Liver (tissue), 10 donors: ENCODE results near the gene PCBP4. TPM values are rescaled to one million over a fixed set of nuclear protein-coding genes. Genes with fewer than 3 reads are reported as not detected.

ENCODE experiments used
- DNase-seq: peaks from one replicate; pipeline ENCODE4 v3.0.0-alpha.2; 2017; ENCODE audit warnings: low spot score
- H3K27ac ChIP-seq, 2 donors: one replicate each; pipeline ENCODE4 v1.7.0; 2013; ENCODE audit warnings: inconsistent platforms in 2 of 2, low read length in 2 of 2, control low read depth in 1 of 2, low read depth in 1 of 2, mild to moderate bottlenecking in 1 of 2
- H3K27me3 ChIP-seq, 4 donors: one replicate each; pipeline versions ENCODE4 v1.6.1 to v1.7.0; 2013; ENCODE audit warnings: low read length in 3 of 4, inconsistent platforms in 1 of 4, mild to moderate bottlenecking in 1 of 4, moderate library complexity in 1 of 4; ENCODE audit not compliant: control insufficient read depth in 4 of 4, insufficient read depth in 4 of 4
- H3K36me3 ChIP-seq, 4 donors: one replicate each; pipeline versions ENCODE4 v1.6.1 to v1.7.0; 2013; ENCODE audit warnings: low read length in 3 of 4, mild to moderate bottlenecking in 3 of 4, low read depth in 1 of 4, moderate library complexity in 1 of 4; ENCODE audit not compliant: control insufficient read depth in 4 of 4, insufficient read depth in 3 of 4
- H3K4me1 ChIP-seq, 4 donors: one replicate each; pipeline versions ENCODE4 v1.6.1 to v1.7.0; 2013; ENCODE audit warnings: low read length in 3 of 4, mild to moderate bottlenecking in 3 of 4, moderate library complexity in 1 of 4; ENCODE audit not compliant: control insufficient read depth in 4 of 4, insufficient read depth in 4 of 4
- H3K4me3 ChIP-seq, 3 donors: one replicate each; pipeline versions ENCODE4 v1.6.1 to v1.7.0; 2013; ENCODE audit warnings: low read length in 3 of 3, control low read depth in 1 of 3, low read depth in 1 of 3, mild to moderate bottlenecking in 1 of 3
- H3K9ac ChIP-seq, 2 donors: one replicate each; pipeline ENCODE4 v1.7.0; 2013; ENCODE audit warnings: low read length in 2 of 2, mild to moderate bottlenecking in 2 of 2, moderate library complexity in 2 of 2, control low read depth in 1 of 2, low read depth in 1 of 2
- H3K9me3 ChIP-seq, 4 donors: one replicate each; pipeline versions ENCODE4 v1.6.1 to v1.7.0; 2013; ENCODE audit warnings: low read length in 3 of 4; ENCODE audit not compliant: control insufficient read depth in 4 of 4
- EGR1 ChIP-seq, 2 donors: IDR thresholded peaks; 2 replicates each; pipeline ENCODE4 v1.6.1; 2016 to 2018; ENCODE audit warnings: antibody characterized with exemption in 2 of 2, low read depth in 2 of 2
- FOXA2 ChIP-seq: IDR thresholded peaks from 2 replicates; pipeline ENCODE4 v1.6.1; 2016; ENCODE audit warnings: antibody characterized with exemption
- HNF4A ChIP-seq, 2 donors: conservative IDR thresholded peaks; 2 replicates each; pipeline ENCODE4 v1.6.1; 2016; ENCODE audit warnings: antibody characterized with exemption in 2 of 2, mild to moderate bottlenecking in 2 of 2
- JUND ChIP-seq, 2 donors: IDR thresholded peaks; 2 replicates each; pipeline ENCODE4 v1.6.1; 2016; ENCODE audit warnings: antibody characterized with exemption in 2 of 2
- NR2F2 ChIP-seq: IDR thresholded peaks from 2 replicates; pipeline ENCODE4 v1.6.1; 2016; ENCODE audit warnings: antibody characterized with exemption
- RAD21 ChIP-seq, 2 donors: IDR thresholded peaks; 2 replicates each; pipeline ENCODE4 v1.6.1; 2016; ENCODE audit warnings: antibody characterized with exemption in 2 of 2, mild to moderate bottlenecking in 2 of 2
- SP1 ChIP-seq: IDR thresholded peaks from 2 replicates; pipeline ENCODE4 v1.6.1; 2018; ENCODE audit warnings: antibody characterized with exemption, mild to moderate bottlenecking
- TAF1 ChIP-seq: conservative IDR thresholded peaks from 2 replicates; pipeline ENCODE4 v1.6.1; 2016; ENCODE audit warnings: antibody characterized with exemption, mild to moderate bottlenecking
- YY1 ChIP-seq: IDR thresholded peaks from 2 replicates; pipeline ENCODE4 v1.6.1; 2016; ENCODE audit warnings: antibody characterized with exemption, mild to moderate bottlenecking
- whole genome bisulfite sequencing: extraction: QIAGEN DNeasy Blood & Tissue Kit; methylation state at CpG from one replicate; pipeline ENCODE4 v1.1.7; 2013; 5-methylcytosine and 5-hydroxymethylcytosine counted together
- polyA plus RNA-seq, 2 donors: library from polyadenylated mRNA; stranded (reverse) in 1 of 2; unstranded in 1 of 2; fragments of 200-250 nt in 1 of 2; fragments of >200 nt in 1 of 2; fragmentation: Nextera tagmentation in 1 of 2; extraction: Ambion mirVana in 1 of 2; gene quantifications; one replicate each; pipeline versions ENCODE4 v1.2.1 to v1.2.3, GENCODE V29; 2013 to 2015
- small RNA-seq: library from RNA; depleted of rRNA; stranded (forward); fragments of <200 nt; gene quantifications from one replicate; pipeline ENCODE3, GENCODE V24; 2014
- total RNA-seq, 2 donors: library from RNA; depleted of rRNA; stranded (reverse); fragments of >200 nt; gene quantifications; one replicate each; pipeline ENCODE4 v1.2.3, GENCODE V29; 2014
- TF ChIP-seq, protein P1 (sequence below): fragments of 150-350 bp; IDR thresholded peaks from 2 replicates; pipeline ENCODE4 v1.5.1; 2017; ENCODE audit warnings: improper control_type of control experiment, low read depth, low read length; ENCODE audit not compliant: missing input control
- TF ChIP-seq, protein P2 (sequence below): IDR thresholded peaks from 2 replicates; pipeline ENCODE4 v1.6.1; 2016; ENCODE audit warnings: antibody characterized with exemption
- donor health status: healthy.
- donor health status: healthy.
- donor health status: healthy.
- donor health status: healthy.
- donor health status: healthy.

Gene PCBP4
- total and polyA plus RNA-seq, 4 donors: 2.7 to 7.9 (median 4.5) TPM

DNA sequence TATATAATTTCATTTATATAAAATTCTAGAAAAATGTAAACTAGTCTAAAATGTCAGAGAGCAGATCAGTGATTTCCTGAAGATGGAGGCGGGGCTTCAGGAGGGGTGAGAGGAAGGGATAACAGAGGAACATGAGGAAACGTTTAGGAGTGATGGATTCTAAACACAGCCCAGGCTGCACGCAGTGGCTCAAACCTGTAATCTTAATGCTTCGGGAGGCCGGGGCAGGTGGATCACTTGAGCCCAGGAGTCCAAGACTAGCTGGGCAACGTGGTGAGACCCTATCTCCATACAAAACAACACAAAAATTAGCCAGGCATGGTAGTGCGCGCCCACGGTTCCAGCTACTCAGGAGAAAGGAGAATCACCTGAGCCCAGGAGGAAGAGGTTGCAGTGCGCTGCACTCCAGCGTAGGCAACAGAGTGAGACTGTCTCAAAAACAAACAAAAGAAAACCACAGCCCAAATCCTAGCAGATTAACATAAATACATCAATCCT, 46.1 kb downstream of the PCBP4 start:
- Histone ChIP-seq H3K9ac (no peak overlapping the region), H3K27ac (no peak overlapping the region), H3K36me3 (no peaks in the 10 kb centered on the region), H3K27me3 (no peaks in the 10 kb centered on the region), H3K9me3 (no peaks in the 10 kb centered on the region), H3K4me3 (no peak overlapping the region), H3K4me1 (no peaks in the 10 kb centered on the region)
- 80% methylated on average over 11 of the region's 11 CpGs for WGBS
- TF ChIP-seq, protein P1, sequence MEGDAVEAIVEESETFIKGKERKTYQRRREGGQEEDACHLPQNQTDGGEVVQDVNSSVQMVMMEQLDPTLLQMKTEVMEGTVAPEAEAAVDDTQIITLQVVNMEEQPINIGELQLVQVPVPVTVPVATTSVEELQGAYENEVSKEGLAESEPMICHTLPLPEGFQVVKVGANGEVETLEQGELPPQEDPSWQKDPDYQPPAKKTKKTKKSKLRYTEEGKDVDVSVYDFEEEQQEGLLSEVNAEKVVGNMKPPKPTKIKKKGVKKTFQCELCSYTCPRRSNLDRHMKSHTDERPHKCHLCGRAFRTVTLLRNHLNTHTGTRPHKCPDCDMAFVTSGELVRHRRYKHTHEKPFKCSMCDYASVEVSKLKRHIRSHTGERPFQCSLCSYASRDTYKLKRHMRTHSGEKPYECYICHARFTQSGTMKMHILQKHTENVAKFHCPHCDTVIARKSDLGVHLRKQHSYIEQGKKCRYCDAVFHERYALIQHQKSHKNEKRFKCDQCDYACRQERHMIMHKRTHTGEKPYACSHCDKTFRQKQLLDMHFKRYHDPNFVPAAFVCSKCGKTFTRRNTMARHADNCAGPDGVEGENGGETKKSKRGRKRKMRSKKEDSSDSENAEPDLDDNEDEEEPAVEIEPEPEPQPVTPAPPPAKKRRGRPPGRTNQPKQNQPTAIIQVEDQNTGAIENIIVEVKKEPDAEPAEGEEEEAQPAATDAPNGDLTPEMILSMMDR: no peak
- no peak for TF ChIP-seq YY1
- no peak for TF ChIP-seq EGR1 (IDR thresholded peaks at IDR 0.05; ENCODE audit: low read depth in 2 of 2)
- TF ChIP-seq NR2F2: no peak
- TF ChIP-seq TAF1: no peak
- DNase-seq: no peak

DNA sequence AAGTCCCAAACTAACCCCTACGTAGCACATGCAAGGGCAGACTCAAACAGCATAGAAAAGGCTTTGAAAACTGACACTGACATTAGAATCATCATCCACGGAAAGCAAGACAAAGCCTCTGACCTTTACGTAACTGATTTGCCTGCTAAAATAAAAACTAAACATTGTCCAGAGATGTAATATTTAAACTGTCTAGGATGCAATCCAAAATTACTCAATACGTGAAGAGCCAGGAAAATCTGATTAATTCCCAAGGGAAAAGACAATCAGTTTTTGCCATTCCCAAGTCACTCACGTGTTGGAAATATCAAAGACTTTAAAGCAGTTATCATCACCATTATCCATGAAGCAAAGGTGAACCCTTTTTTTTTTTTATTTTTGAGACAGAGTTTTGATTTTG, 50.8 kb downstream of the PCBP4 start:
- no peak for DNase-seq
- WGBS: 33% methylated on average over 5 of the region's 5 CpGs
- Histone ChIP-seq H3K9me3 (no peaks in the 10 kb centered on the region), H3K9ac (no peak overlapping the region), H3K27ac (no peak overlapping the region), H3K4me1 (no peaks in the 10 kb centered on the region), H3K36me3 (no peaks in the 10 kb centered on the region), H3K27me3 (no peaks in the 10 kb centered on the region), H3K4me3 (no peak overlapping the region)
- TF ChIP-seq JUND (IDR thresholded peaks at IDR 0.05): peak in 1 of 2 donors; percentile 64
- TF ChIP-seq RAD21 (IDR thresholded peaks at IDR 0.05): no peak
- TF ChIP-seq HNF4A (conservative IDR thresholded peaks at IDR 0.05): peak in 1 of 2 donors; percentile 24

GRCh38 chr3:51908026-51908425, 59.2 kb downstream of the PCBP4 start:
- Histone ChIP-seq H3K27ac (no peak overlapping the region), H3K36me3 (no peaks in the 10 kb centered on the region), H3K4me3 (no peak overlapping the region), H3K9ac (no peak overlapping the region), H3K4me1 (no peaks in the 10 kb centered on the region), H3K27me3 (no peaks in the 10 kb centered on the region), H3K9me3 (no peaks in the 10 kb centered on the region)
- DNase-seq: no peak
- 77% methylated on average over 4 of the region's 4 CpGs for WGBS
- TF ChIP-seq FOXA2 (no peak), SP1 (no peak), JUND (IDR thresholded peaks at IDR 0.05) (no peak), EGR1 (IDR thresholded peaks at IDR 0.05; ENCODE audit: low read depth in 2 of 2) (no peak)
- TF ChIP-seq, protein P1: no peak
- TF ChIP-seq, protein P2, sequence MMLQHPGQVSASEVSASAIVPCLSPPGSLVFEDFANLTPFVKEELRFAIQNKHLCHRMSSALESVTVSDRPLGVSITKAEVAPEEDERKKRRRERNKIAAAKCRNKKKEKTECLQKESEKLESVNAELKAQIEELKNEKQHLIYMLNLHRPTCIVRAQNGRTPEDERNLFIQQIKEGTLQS: no peak

Small RNA genes lying within 50 kb of the gene (small RNA-seq; reads per million reads assigned to genes)
- not detected for gene AC115284.1

Other genes starting within 250 kb of the PCBP4 start
- gene IQCF6, start 188.2 kb downstream of the PCBP4 start, total RNA-seq: not detected
- gene IQCF6, start 188.2 kb downstream of the PCBP4 start, polyA plus RNA-seq: not detected
- gene IQCF2, start 105.8 kb downstream of the PCBP4 start, total RNA-seq: not detected
- not detected for gene IQCF2, start 105.8 kb downstream of the PCBP4 start, polyA plus RNA-seq
- gene IQCF5, start 91.9 kb downstream of the PCBP4 start, total RNA-seq: not detected
- gene IQCF5, start 91.9 kb downstream of the PCBP4 start, polyA plus RNA-seq: not detected
- gene IQCF1, start 64.1 kb downstream of the PCBP4 start, total RNA-seq: not detected
- gene IQCF1, start 64.1 kb downstream of the PCBP4 start, polyA plus RNA-seq: not detected
- gene RRP9, start 25.6 kb downstream of the PCBP4 start, total RNA-seq: 1 to 10 TPM; 6.5 to 8.3 TPM
- gene RRP9, start 25.6 kb downstream of the PCBP4 start, polyA plus RNA-seq: 10 to 100 TPM in 1 of 2 donors, 1 to 10 TPM in 1; 7.4 to 11.0 TPM
- 10 to 100 TPM in 1 of 2 donors, 1 to 10 TPM in 1; 1.5 to 21.4 TPM for gene PARP3, start 25.1 kb downstream of the PCBP4 start, total RNA-seq
- 10 to 100 TPM in 1 of 2 donors, 1 to 10 TPM in 1; 9.3 to 16.1 TPM for gene PARP3, start 25.1 kb downstream of the PCBP4 start, polyA plus RNA-seq
- gene GPR62, start 12.1 kb downstream of the PCBP4 start, total RNA-seq: under 1 TPM in 1 of 2 donors, not detected in 1; 0.08 TPM
- gene GPR62, start 12.1 kb downstream of the PCBP4 start, polyA plus RNA-seq: under 1 TPM in 1 of 2 donors, not detected in 1; 0.07 TPM
- gene ABHD14B, start 6.6 kb upstream of the PCBP4 start, total RNA-seq: 10 to 100 TPM; 24.3 to 43.3 TPM
- 100 to 1,000 TPM in 1 of 2 donors, 10 to 100 TPM in 1; 90.6 to 127 TPM for gene ABHD14B, start 6.6 kb upstream of the PCBP4 start, polyA plus RNA-seq
- gene ABHD14A, start 7.6 kb upstream of the PCBP4 start, total RNA-seq: 10 to 100 TPM in 1 of 2 donors, 1 to 10 TPM in 1; 8.2 to 10.5 TPM
- 10 to 100 TPM; 16.3 to 19.9 TPM for gene ABHD14A, start 7.6 kb upstream of the PCBP4 start, polyA plus RNA-seq
- gene ACY1, start 16.1 kb upstream of the PCBP4 start, total RNA-seq: 100 to 1,000 TPM in 1 of 2 donors, 10 to 100 TPM in 1; 69.5 to 241 TPM
- gene ACY1, start 16.1 kb upstream of the PCBP4 start, polyA plus RNA-seq: 100 to 1,000 TPM; 234 to 274 TPM
- gene RPL29, start 28.4 kb upstream of the PCBP4 start, total RNA-seq: 100 to 1,000 TPM; 292 to 358 TPM
- gene RPL29, start 28.4 kb upstream of the PCBP4 start, polyA plus RNA-seq: 100 to 1,000 TPM; 418 to 789 TPM
- 1 to 10 TPM; 3.7 to 5.0 TPM for gene DUSP7, start 89.1 kb upstream of the PCBP4 start, total RNA-seq
- 1 to 10 TPM; 1.5 to 3.7 TPM for gene DUSP7, start 89.1 kb upstream of the PCBP4 start, polyA plus RNA-seq
- gene POC1A, start 187.0 kb upstream of the PCBP4 start, total RNA-seq: 10 to 100 TPM in 1 of 2 donors, 1 to 10 TPM in 1; 2.8 to 12.7 TPM
- gene POC1A, start 187.0 kb upstream of the PCBP4 start, polyA plus RNA-seq: 1 to 10 TPM; 1.4 to 6.8 TPM
- 100 to 1,000 TPM in 1 of 2 donors, 10 to 100 TPM in 1; 32.3 to 129 TPM for gene ALAS1, start 230.7 kb upstream of the PCBP4 start, total RNA-seq
- 100 to 1,000 TPM; 145 to 421 TPM for gene ALAS1, start 230.7 kb upstream of the PCBP4 start, polyA plus RNA-seq